Endothelial cell (in vitro differentiated cells): Measurements from ENCODE around the gene EFNA1. TPM values are rescaled to one million over a fixed set of nuclear protein-coding genes. Genes with fewer than 3 reads are reported as not detected.

Source experiments
- DNase-seq: peaks from one replicate; pipeline ENCODE4 v3.0.0; 2021; ENCODE audit warnings: low spot score
- H3K27ac Mint-ChIP-seq: one replicate; pipeline ENCODE4 v1.8.0; 2021; ENCODE audit warnings: mixed read lengths, inconsistent platforms; ENCODE audit not compliant: unreplicated experiment
- H3K27me3 Mint-ChIP-seq: one replicate; pipeline ENCODE4 v1.8.0; 2021; ENCODE audit warnings: mild to moderate bottlenecking, moderate library complexity, mixed read lengths, inconsistent platforms; ENCODE audit not compliant: unreplicated experiment
- H3K36me3 Mint-ChIP-seq: one replicate; pipeline ENCODE4 v1.8.0; 2021; ENCODE audit warnings: mild to moderate bottlenecking, low read depth, mixed read lengths, inconsistent platforms; ENCODE audit not compliant: unreplicated experiment
- H3K4me1 Mint-ChIP-seq: one replicate; pipeline ENCODE4 v1.8.0; 2021; ENCODE audit warnings: mild to moderate bottlenecking, mixed read lengths, inconsistent platforms; ENCODE audit not compliant: unreplicated experiment
- H3K4me3 Mint-ChIP-seq: one replicate; pipeline ENCODE4 v1.8.0; 2021; ENCODE audit warnings: mild to moderate bottlenecking, mixed read lengths, inconsistent platforms; ENCODE audit not compliant: unreplicated experiment
- H3K9me3 Mint-ChIP-seq: one replicate; pipeline ENCODE4 v1.8.0; 2021; ENCODE audit warnings: mixed read lengths, inconsistent platforms; ENCODE audit not compliant: unreplicated experiment
- CTCF ChIP-seq: fragments of 200-600 bp; sonication (generic); IDR thresholded peaks from one replicate; pipeline ENCODE4 v1.5.0; 2021; ENCODE audit warnings: antibody characterized with exemption; ENCODE audit not compliant: unreplicated experiment
- total RNA-seq: library from RNA; stranded (reverse); fragmentation: NEBNext Ultra II Directional; extraction: Animal tissue kit (Norgen Biotek cat#: 25700); gene quantifications from one replicate; pipeline ENCODE4 v1.2.1, GENCODE V29; 2021; ENCODE audit not compliant: unreplicated experiment

EFNA1 gene
- total RNA-seq, 1 donor from 2014 or later, result 413 TPM

GRCh38 chr1:155083865-155084721 is 43.6 kb upstream of the EFNA1 start:
- no peaks in the 10 kb centered on the region for H3K9me3 Mint-ChIP-seq
- peak overlapping the region; percentile 82 for H3K27ac Mint-ChIP-seq
- no peak for DNase-seq
- peaks cover 18% of the 10 kb centered on the region for H3K36me3 Mint-ChIP-seq
- H3K27me3 Mint-ChIP-seq, result peaks cover 40% of the 10 kb centered on the region
- peak overlapping the region; percentile 92 for H3K4me3 Mint-ChIP-seq
- peaks cover 30% of the 10 kb centered on the region for H3K4me1 Mint-ChIP-seq
- no peak for TF ChIP-seq CTCF

GRCh38 chr1:155084722-155085503 is 42.8 kb upstream of the EFNA1 start:
- peak; percentile 95 for DNase-seq
- Mint-ChIP-seq H3K4me3 (peak overlapping the region; percentile 92), H3K4me1 (peaks cover 25% of the 10 kb centered on the region), H3K9me3 (no peaks in the 10 kb centered on the region), H3K27ac (peak overlapping the region; percentile 82), H3K27me3 (peaks cover 31% of the 10 kb centered on the region), H3K36me3 (peaks cover 14% of the 10 kb centered on the region)
- peak; percentile 79 for TF ChIP-seq CTCF

GRCh38 chr1:155085504-155086127 is 42.1 kb upstream of the EFNA1 start:
- no peak for TF ChIP-seq CTCF
- H3K9me3 Mint-ChIP-seq, result no peaks in the 10 kb centered on the region
- H3K27ac Mint-ChIP-seq, result no peak overlapping the region
- H3K36me3 Mint-ChIP-seq, result peaks cover 14% of the 10 kb centered on the region
- H3K4me1 Mint-ChIP-seq, result peaks cover 25% of the 10 kb centered on the region
- DNase-seq, result no peak
- H3K27me3 Mint-ChIP-seq, result peaks cover 30% of the 10 kb centered on the region
- H3K4me3 Mint-ChIP-seq, result peak overlapping the region; percentile 92

- TF ChIP-seq CTCF, result peak; percentile 99
- H3K4me3 Mint-ChIP-seq, result no peak overlapping the region
- H3K9me3 Mint-ChIP-seq, result no peaks in the 10 kb centered on the region
- peaks cover 26% of the 10 kb centered on the region for H3K27me3 Mint-ChIP-seq
- H3K4me1 Mint-ChIP-seq, result peaks cover 24% of the 10 kb centered on the region
- H3K36me3 Mint-ChIP-seq, result peaks cover 13% of the 10 kb centered on the region
- H3K27ac Mint-ChIP-seq, result no peak overlapping the region
- peak; percentile 82 for DNase-seq
Measured at GRCh38 chr1:155086128-155086741, 41.4 kb upstream of the EFNA1 start.
